ENCODE results near the gene REPIN1. TPM values are rescaled to one million over a fixed set of nuclear protein-coding genes. Genes with fewer than 3 reads are reported as not detected.

REPIN1 gene
- total RNA-seq, 4 donors from 2014 or later, result 115 to 332 (median 159) TPM

DNA sequence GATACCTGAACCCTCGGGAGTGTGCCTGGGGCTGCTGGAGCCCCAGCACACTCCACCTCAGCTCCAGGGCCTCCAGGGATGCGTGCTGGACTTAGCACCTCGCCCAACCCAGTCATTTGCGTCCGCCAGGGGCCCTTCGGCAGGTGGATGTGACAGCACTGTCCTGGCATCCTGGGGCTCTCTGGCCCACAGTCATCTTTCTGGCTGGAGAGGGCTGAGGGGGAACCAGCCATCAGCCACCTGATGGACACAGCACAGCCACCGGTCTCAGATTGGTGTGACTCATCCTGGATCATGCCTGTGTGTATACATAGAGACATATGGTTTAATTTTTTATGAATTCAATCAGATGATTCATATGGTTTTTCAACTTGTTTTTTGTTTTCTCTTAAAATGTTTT lies 21.6 kb downstream of the REPIN1 start:
- H3K36me3 ChIP-seq, result no peaks in the 10 kb centered on the region

DNA sequence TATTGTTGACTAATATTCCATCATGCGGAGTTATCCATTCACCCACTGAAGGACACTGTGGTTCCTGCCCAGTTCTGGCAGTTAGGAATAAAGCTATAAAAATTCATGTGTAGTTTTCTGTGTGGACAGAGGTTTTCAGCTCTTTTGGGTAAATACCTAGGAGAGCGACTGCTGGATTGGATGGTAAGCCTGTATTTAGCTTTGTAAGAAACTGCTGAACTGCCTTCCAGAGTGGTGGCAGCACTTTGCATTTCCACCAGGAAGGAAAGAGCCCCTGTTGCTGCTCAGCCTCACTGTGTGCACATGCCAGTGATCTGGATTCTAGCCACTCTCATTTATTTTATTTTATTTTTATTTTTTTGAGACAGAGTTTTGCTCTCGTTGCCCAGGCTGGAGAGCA lies 24.7 kb downstream of the REPIN1 start:
- ATAC-seq (no peak), DNase-seq (no peak)
- Histone ChIP-seq H3K36me3 (no peaks in the 10 kb centered on the region), H3K4me1 (peaks cover 6 to 11% of the 10 kb centered on the region in 2 donors), H3K27me3 (no peaks in the 10 kb centered on the region), H3K4me3 (no peak overlapping the region), H3K27ac (no peak overlapping the region), H3K9me3 (no peaks in the 10 kb centered on the region)
- in situ Hi-C loops (cut with MboI; ENCODE audit: low sequenced_read_pairs in 4 of 4), result loop anchor here in 1 of 4 donors (10.0 kb wide), 1 partner anchor 49 kb away; the partner anchor contains the start of gene RARRES2
- no peak for TF ChIP-seq POLR2A (IDR thresholded peaks at IDR 0.05)
- no peak for TF ChIP-seq CTCF (IDR thresholded peaks at IDR 0.05 in 4 of 5, conservative IDR thresholded peaks at IDR 0.05 in 1 of 5)
- intact Hi-C loops (cut with DNase I; ENCODE audit: low total_unique reads), result no loop called here

More for the DNA sequence above, 21.6 kb downstream of the REPIN1 start:
- H3K27ac ChIP-seq, result peak overlapping the region in 1 of 4 donors; percentile 24
- no peaks in the 10 kb centered on the region for H3K27me3 ChIP-seq
- intact Hi-C loops (cut with DNase I; ENCODE audit: low total_unique reads) (no loop called here), in situ Hi-C loops (cut with MboI; ENCODE audit: low sequenced_read_pairs in 4 of 4) (loop anchor here in 1 of 4 donors (10.0 kb wide), 1 partner anchor 45 kb away; the partner anchor contains the start of gene RARRES2)
- no peak for ATAC-seq
- peaks cover 10 to 26% of the 10 kb centered on the region in 2 donors for H3K4me1 ChIP-seq
- peak in 1 of 2 donors; percentile 12 for DNase-seq
- no peak overlapping the region for H3K4me3 ChIP-seq
- TF ChIP-seq POLR2A (IDR thresholded peaks at IDR 0.05) (no peak), CTCF (IDR thresholded peaks at IDR 0.05 in 4 of 5, conservative IDR thresholded peaks at IDR 0.05 in 1 of 5) (no peak)
- H3K9me3 ChIP-seq, result no peaks in the 10 kb centered on the region

GRCh38 chr7:150396426-150396825 lies 27.8 kb downstream of the REPIN1 start:
- intact Hi-C loops (cut with DNase I; ENCODE audit: low total_unique reads) (no loop called here), in situ Hi-C loops (cut with MboI; ENCODE audit: low sequenced_read_pairs in 4 of 4) (loop anchor here in 1 of 4 donors (10.0 kb wide), 1 partner anchor 52 kb away; the partner anchor contains the start of gene RARRES2)
- Histone ChIP-seq H3K27ac (no peak overlapping the region), H3K4me1 (peaks cover 0 to 4% of the 10 kb centered on the region in 2 donors), H3K36me3 (no peaks in the 10 kb centered on the region), H3K4me3 (no peak overlapping the region), H3K27me3 (no peaks in the 10 kb centered on the region), H3K9me3 (no peaks in the 10 kb centered on the region)
- DNase-seq (peak in 1 of 2 donors; percentile 9), ATAC-seq (no peak)
- TF ChIP-seq POLR2A (IDR thresholded peaks at IDR 0.05) (no peak), CTCF (IDR thresholded peaks at IDR 0.05 in 4 of 5, conservative IDR thresholded peaks at IDR 0.05 in 1 of 5) (no peak)

- H3K4me1 ChIP-seq, result peaks cover 0 to 4% of the 10 kb centered on the region in 2 donors
- ATAC-seq (no peak), DNase-seq (peak in 1 of 2 donors; percentile 8)
- intact Hi-C loops (cut with DNase I; ENCODE audit: low total_unique reads), result no loop called here
- H3K4me3 ChIP-seq, result no peak overlapping the region
- no peaks in the 10 kb centered on the region for H3K27me3 ChIP-seq
- no peaks in the 10 kb centered on the region for H3K36me3 ChIP-seq
- in situ Hi-C loops (cut with MboI; ENCODE audit: low sequenced_read_pairs in 4 of 4), result loop anchor here in 1 of 4 donors (10.0 kb wide), 1 partner anchor 52 kb away; the partner anchor contains the start of gene RARRES2
- no peak overlapping the region for H3K27ac ChIP-seq
- no peaks in the 10 kb centered on the region for H3K9me3 ChIP-seq
- TF ChIP-seq CTCF (IDR thresholded peaks at IDR 0.05 in 4 of 5, conservative IDR thresholded peaks at IDR 0.05 in 1 of 5), result no peak
Observed at GRCh38 chr7:150396851-150397260, 28.2 kb downstream of the REPIN1 start.

All from gastrocnemius medialis (tissue), 4 donors.